ENCODE measurements around the gene NR2E1.

Gene NR2E1

DNA sequence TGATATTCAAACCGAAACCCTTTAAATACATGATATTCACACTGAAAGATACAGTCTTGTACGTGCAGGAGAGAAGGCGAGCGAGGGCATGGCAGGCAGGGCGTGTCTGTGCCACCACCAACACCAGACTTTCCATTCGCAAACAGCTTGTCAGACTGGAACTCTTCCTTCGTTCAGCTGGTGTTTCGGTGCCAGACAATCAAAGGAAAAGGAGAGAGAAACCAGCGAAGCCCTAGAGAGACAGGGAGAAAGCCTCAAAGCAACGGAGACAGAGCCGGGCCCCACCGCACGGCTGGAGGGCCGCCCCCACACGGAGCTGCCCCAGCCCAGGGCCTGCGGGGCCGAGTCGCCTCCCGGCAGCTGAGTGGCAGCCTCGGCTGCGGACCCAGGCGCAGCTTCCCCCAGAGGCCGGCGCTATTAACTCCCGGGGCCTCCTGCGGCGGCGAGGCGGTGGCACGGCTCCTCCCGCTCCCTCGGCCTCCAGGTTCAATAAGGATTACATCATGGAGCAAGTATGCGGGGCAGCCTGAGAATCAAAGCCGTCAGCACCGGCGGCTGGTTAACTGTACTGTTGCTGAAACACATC, 32.1 kb upstream of the NR2E1 start:
- no peak for TF ChIP-seq CTCF (IDR thresholded peaks at IDR 0.05)

DNA sequence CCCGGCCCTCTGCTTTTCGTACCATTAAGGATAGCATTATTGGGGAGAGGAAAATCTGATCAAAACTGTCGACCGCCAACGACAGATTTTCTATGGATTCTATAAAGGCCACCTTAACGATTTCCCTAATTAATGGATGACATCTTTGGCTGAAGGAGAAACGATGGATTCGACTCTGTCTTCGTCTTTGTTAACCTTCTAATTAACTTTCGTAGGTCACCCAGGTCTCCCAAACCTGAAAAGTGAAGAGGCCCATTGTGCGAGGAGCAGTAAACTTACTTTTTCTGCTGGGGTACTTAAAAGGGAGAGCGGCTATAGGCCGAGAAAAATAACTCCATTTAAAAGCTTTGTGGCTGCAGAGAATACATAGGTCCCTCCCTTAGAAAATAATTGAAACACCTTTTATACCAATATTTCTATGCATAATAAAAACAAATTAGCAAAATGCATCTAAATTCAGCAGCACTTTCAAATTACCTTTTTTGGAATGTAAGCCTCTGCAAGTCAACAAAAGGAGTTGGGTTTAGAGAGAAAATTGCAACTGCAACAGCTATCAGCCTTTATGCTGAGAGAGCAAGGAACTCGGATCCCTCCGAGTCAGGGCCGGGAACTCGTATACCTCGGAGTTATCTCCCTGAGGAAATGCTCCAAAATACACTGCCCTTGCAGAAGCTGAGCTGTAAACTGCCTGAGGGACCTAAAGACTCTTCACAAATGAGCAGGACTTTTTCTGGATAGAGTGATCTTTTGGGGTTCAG, 31.4 kb upstream of the NR2E1 start:
- TF ChIP-seq CTCF (IDR thresholded peaks at IDR 0.05) = no peak

DNA sequence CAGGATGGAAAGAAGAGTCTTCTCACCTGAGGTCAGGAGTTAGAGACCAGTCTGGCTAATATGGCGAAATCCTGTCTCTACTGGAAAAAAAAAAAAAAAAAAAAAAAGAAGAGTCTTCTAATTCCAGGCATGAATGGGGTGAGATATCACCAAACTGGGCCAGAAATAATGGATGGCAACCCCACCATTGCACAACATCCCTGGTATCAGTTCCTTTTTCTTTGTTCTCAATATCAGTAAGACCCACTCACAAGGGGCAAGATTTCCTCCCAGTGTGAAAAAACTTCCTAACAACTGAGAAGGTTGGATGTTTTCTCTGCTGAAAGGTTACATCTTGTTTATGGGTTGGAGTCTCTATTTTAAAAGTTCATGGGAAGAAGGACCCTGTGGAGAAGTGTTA, 23.6 kb upstream of the NR2E1 start:
- no peak for TF ChIP-seq CTCF (IDR thresholded peaks at IDR 0.05)

DNA sequence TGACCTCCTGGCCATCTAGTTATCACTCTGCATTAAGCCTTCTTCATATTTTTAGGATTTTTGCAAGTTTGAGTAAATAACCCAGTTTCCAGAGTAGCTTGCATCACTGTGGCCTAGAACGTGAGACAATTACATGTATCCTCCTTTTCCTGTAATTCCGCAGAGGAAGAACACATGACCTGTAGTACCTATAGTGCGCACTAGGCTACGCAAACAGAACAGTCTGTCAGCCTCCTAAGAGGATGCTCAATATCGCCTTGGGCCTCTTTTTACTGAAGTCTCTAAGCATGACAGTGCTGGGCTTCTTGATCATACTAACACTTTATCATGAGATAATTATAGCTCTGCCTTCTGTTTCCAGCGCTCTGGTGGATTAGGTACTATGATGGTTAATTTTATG, 20.2 kb upstream of the NR2E1 start:
- no peak for TF ChIP-seq CTCF (IDR thresholded peaks at IDR 0.05)

DNA sequence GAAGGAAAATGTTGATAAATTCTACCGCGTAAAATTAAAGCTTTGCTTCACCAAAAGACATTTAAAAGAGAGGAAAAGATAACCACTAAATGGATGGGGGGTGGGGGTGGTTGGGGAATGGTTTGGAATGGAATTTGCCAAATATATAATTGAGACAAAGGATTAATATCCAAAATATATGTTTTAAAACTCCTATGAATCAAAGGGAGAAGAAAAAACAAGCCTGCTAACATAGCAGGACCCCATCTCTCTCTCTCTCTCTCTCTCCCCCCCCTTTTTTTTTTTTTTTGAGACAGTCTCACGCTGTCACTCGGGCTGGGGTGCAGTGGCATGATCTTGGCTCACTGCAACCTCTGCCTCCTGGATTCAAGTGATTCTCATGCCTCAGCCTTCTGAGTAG, 13.4 kb upstream of the NR2E1 start:
- TF ChIP-seq CTCF (IDR thresholded peaks at IDR 0.05) = no peak

DNA sequence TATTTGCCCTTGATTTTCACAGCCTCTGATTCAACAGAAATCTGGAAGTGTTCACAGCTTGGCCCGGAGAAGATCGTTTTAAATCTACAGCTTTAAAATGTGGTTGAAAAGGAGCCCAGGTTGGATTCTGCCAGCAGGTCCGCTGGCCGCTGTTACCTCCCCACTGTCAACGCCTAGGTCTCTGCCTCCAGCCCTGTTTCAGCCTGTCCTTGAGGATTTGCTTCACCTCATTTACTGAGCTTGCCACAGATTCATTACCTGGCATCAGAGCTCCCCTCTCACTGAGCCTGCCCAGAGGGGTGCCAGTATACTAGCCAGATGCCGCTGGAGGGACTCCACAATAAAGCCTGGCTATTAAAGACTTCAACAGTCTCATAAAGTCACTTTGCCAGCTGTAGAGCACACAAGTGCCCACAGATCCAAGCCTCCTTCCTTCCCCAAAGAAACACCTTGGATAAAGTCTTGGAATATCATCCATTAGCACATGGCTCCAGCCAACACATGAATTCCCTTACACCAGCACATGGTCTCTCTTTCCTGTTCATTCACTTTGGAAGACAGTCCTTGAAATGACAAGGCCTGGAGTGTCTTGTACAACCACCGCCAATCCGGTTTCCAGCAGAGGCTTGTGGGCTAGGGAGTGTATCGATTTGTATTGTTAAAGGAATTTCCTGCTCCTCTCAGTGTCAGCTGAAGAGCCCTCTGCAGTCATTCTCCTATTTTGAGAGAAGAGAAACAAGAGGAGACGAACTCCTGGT, 9.5 kb upstream of the NR2E1 start:
- TF ChIP-seq CTCF (IDR thresholded peaks at IDR 0.05) = no peak

DNA sequence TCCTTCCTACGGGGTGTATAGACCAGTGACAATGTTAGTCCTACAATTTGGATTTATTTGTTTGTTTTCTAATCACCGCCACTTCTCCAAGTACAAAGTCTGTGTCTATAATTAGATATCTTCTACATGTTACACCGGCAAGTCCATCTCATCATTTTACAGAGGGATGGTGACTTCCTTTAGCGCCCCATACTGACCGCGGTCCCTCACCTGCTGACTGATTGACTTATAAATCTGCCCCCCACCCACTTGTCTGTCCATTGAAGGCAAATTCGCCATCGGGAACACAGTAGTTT, 8.9 kb upstream of the NR2E1 start:
- no peak for TF ChIP-seq CTCF (IDR thresholded peaks at IDR 0.05)
